Suprapubic skin (tissue), 4 donors: Measurements from ENCODE around the gene RTF2. TPM values are rescaled to one million over a fixed set of nuclear protein-coding genes. Genes with fewer than 3 reads are reported as not detected.

Experiments
- DNase-seq, 2 donors: peaks; one replicate each; pipeline ENCODE4 v3.0.0-alpha.2; 2019; ENCODE audit warnings: low spot score in 2 of 2
- H3K27ac ChIP-seq: fragments of 200-600 bp; sonication (generic); one replicate; pipeline ENCODE4 v1.5.1; 2019
- H3K27me3 ChIP-seq: fragments of 200-600 bp; sonication (generic); one replicate; pipeline ENCODE4 v1.5.1; 2019
- H3K36me3 ChIP-seq: fragments of 200-600 bp; sonication (generic); one replicate; pipeline ENCODE4 v1.5.1; 2019
- H3K4me1 ChIP-seq: fragments of 200-600 bp; sonication (generic); one replicate; pipeline ENCODE4 v1.5.1; 2019
- H3K4me3 ChIP-seq: fragments of 200-600 bp; sonication (generic); one replicate; pipeline ENCODE4 v1.5.1; 2019; ENCODE audit warnings: mild to moderate bottlenecking
- H3K9me3 ChIP-seq: fragments of 200-600 bp; sonication (generic); one replicate; pipeline ENCODE4 v1.5.1; 2019
- CTCF ChIP-seq, 2 donors: fragments of 200-600 bp in 1 of 2; fragments of 450-650 bp in 1 of 2; sonication (generic) in 1 of 2; IDR thresholded peaks; one replicate each; pipeline ENCODE4 v1.5.1; 2016 to 2019; ENCODE audit warnings: antibody characterized with exemption in 2 of 2, mild to moderate bottlenecking in 1 of 2, moderate library complexity in 1 of 2
- EP300 ChIP-seq: sonication (generic); formaldehyde crosslinking; IDR thresholded peaks from one replicate; pipeline ENCODE4 v1.6.1; 2017; ENCODE audit warnings: antibody characterized with exemption
- POLR2A ChIP-seq, 2 donors: fragments of 450-650 bp; IDR thresholded peaks; one replicate each; pipeline ENCODE4 v1.6.1; 2017; ENCODE audit warnings: antibody characterized with exemption in 2 of 2, mild to moderate bottlenecking in 2 of 2, moderate library complexity in 2 of 2
- POLR2AphosphoS5 ChIP-seq, 3 donors: sonication (generic); formaldehyde crosslinking; IDR thresholded peaks; one replicate each; pipeline ENCODE4 v1.6.1; 2017; ENCODE audit warnings: antibody characterized with exemption in 3 of 3
- WGBS: methylation state at CpG from one replicate; pipeline ENCODE4 v1.1.5; 2018; 5-methylcytosine and 5-hydroxymethylcytosine counted together
- total RNA-seq, 4 donors: library from RNA; depleted of rRNA; stranded (reverse); fragments of >200 nt; gene quantifications; one replicate each; pipeline ENCODE4 v1.1.0, GENCODE V29; 2016

The RTF2 gene
- total RNA-seq, 4 donors from 2014 or later, result 42.9 to 57.0 (median 47.0) TPM

GRCh38 chr20:56442389-56443365 is 25.8 kb upstream of the RTF2 start:
- no peak overlapping the region for H3K4me3 ChIP-seq
- DNase-seq, result no peak
- H3K27ac ChIP-seq, result no peak overlapping the region
- 79% methylated on average over 17 of the region's 17 CpGs for WGBS
- H3K4me1 ChIP-seq, result peaks cover 15% of the 10 kb centered on the region
- TF ChIP-seq POLR2A (IDR thresholded peaks at IDR 0.05) (no peak), CTCF (IDR thresholded peaks at IDR 0.05) (no peak), POLR2AphosphoS5 (IDR thresholded peaks at IDR 0.05) (no peak), EP300 (no peak)
- no peaks in the 10 kb centered on the region for H3K9me3 ChIP-seq
- H3K27me3 ChIP-seq, result no peaks in the 10 kb centered on the region
- H3K36me3 ChIP-seq, result no peaks in the 10 kb centered on the region

GRCh38 chr20:56443654-56444540 is 24.5 kb upstream of the RTF2 start:
- WGBS, result 80% methylated on average over 27 of the region's 27 CpGs
- peaks cover 15% of the 10 kb centered on the region for H3K4me1 ChIP-seq
- H3K27me3 ChIP-seq, result no peaks in the 10 kb centered on the region
- no peaks in the 10 kb centered on the region for H3K36me3 ChIP-seq
- no peak overlapping the region for H3K4me3 ChIP-seq
- no peak for DNase-seq
- no peaks in the 10 kb centered on the region for H3K9me3 ChIP-seq
- TF ChIP-seq EP300 (no peak), POLR2A (IDR thresholded peaks at IDR 0.05) (no peak), POLR2AphosphoS5 (IDR thresholded peaks at IDR 0.05) (no peak), CTCF (IDR thresholded peaks at IDR 0.05) (no peak)
- H3K27ac ChIP-seq, result no peak overlapping the region

- Histone ChIP-seq H3K27ac (no peak overlapping the region), H3K4me3 (no peak overlapping the region), H3K36me3 (no peaks in the 10 kb centered on the region), H3K9me3 (no peaks in the 10 kb centered on the region), H3K4me1 (peaks cover 9% of the 10 kb centered on the region), H3K27me3 (no peaks in the 10 kb centered on the region)
- TF ChIP-seq POLR2AphosphoS5 (IDR thresholded peaks at IDR 0.05) (no peak), CTCF (IDR thresholded peaks at IDR 0.05) (no peak), EP300 (no peak), POLR2A (IDR thresholded peaks at IDR 0.05) (no peak)
- WGBS, result 91% methylated on average over 3 of the region's 3 CpGs
- DNase-seq, result no peak
Observed at GRCh38 chr20:56445130-56445529, 23.3 kb upstream of the RTF2 start.

- Histone ChIP-seq H3K27ac (no peak overlapping the region), H3K27me3 (no peaks in the 10 kb centered on the region), H3K9me3 (no peaks in the 10 kb centered on the region), H3K4me1 (peaks cover 9% of the 10 kb centered on the region), H3K36me3 (no peaks in the 10 kb centered on the region), H3K4me3 (no peak overlapping the region)
- no peak for DNase-seq
- TF ChIP-seq POLR2A (IDR thresholded peaks at IDR 0.05), result no peak
- TF ChIP-seq EP300, result no peak
- TF ChIP-seq CTCF (IDR thresholded peaks at IDR 0.05), result no peak
- no peak for TF ChIP-seq POLR2AphosphoS5 (IDR thresholded peaks at IDR 0.05)
- WGBS, result 96% methylated on average over 16 of the region's 16 CpGs
Observed at GRCh38 chr20:56445540-56445939, 22.9 kb upstream of the RTF2 start.

GRCh38 chr20:56447227-56447626 is 21.2 kb upstream of the RTF2 start:
- H3K9me3 ChIP-seq, result no peaks in the 10 kb centered on the region
- H3K27ac ChIP-seq, result no peak overlapping the region
- peaks cover under 1% of the 10 kb centered on the region for H3K4me1 ChIP-seq
- H3K4me3 ChIP-seq, result no peak overlapping the region
- no peak for TF ChIP-seq EP300
- TF ChIP-seq CTCF (IDR thresholded peaks at IDR 0.05), result no peak
- TF ChIP-seq POLR2A (IDR thresholded peaks at IDR 0.05), result no peak
- TF ChIP-seq POLR2AphosphoS5 (IDR thresholded peaks at IDR 0.05), result no peak
- no peaks in the 10 kb centered on the region for H3K27me3 ChIP-seq
- no peaks in the 10 kb centered on the region for H3K36me3 ChIP-seq
- no peak for DNase-seq
